GM18505 (cell line): ENCODE measurements around the gene GAST.
"Not testable (repeated sequence)": the region's sequence is repeated elsewhere in the genome, so short reads cannot be mapped to it uniquely, and the experiment has no call there.

Source experiments
- ATAC-seq: cut with Tn5 transposase; IDR thresholded peaks from one replicate; pipeline ENCODE4 v1.9.1; 2021; ENCODE audit not compliant: unreplicated experiment
- POLR2A ChIP-seq: IDR thresholded peaks from 4 replicates; pipeline ENCODE4 v1.6.1; 2011; ENCODE audit warnings: borderline replicate concordance; ENCODE audit not compliant: insufficient read depth, insufficient read length; ENCODE audit errors: extremely low read depth

The GAST gene, protein sequence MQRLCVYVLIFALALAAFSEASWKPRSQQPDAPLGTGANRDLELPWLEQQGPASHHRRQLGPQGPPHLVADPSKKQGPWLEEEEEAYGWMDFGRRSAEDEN

GRCh38 chr17:41711669-41712400, at the start of gene GAST:
Gene GAST, plus strand, starts transcription at chr17:41712331. Its CDS starts 3,106 bp downstream, at chr17:41715437.
- TF ChIP-seq POLR2A: no peak
- ATAC-seq: no peak

GRCh38 chr17:41663451-41664171, 48.5 kb upstream of the GAST start:
- no peak for ATAC-seq
- no peak for TF ChIP-seq POLR2A

- no peak for ATAC-seq
- no peak for TF ChIP-seq POLR2A
These were observed 48.0 kb upstream of the GAST start for GRCh38 chr17:41664172-41664457.

DNA sequence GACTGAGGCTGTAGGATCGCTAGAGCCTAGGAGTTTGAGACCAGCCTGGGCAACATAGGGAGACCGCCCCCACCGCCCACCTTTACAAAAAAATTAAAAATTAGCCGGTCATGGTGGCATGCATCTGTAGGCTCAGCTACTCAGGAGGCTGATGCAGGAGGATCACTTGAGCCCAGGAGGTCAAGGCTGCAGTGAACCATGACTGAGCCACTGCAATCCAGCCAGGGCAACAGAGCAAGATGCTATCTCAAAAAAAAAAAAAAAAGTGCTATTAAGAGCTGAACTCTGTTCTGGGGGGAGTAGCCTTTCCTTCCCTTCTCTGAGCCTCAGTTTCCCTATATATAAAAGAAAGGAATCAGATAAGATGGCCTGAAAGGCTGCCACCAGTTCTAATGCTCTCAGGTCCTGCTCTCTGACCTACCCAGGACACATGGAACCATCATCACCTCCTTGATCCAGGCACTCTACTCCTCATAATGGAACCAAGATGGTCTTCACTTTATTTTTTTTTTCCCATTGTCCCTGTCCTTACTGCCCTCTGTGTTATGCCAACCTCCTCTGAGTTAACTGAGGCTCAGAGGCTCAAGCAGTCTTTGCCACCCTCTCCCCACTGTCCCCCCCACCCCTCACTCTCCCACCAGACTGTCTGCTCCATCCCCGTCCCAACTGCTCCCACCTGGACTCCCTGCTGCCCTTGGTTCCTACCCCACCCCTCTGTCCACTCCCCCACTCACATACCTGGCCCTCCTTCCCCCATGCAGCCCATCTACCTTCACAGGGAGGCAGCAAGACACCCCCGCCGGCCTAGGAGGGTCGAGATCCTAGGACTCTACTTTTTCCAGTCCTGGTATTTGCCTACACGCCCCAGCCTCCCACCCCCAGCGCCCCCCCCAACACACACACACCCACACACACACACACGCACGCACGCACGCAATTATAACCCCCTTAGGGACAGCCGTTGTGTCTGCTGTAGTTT, 47.3 kb upstream of the GAST start:
- TF ChIP-seq POLR2A: no peak
- ATAC-seq: no peak

DNA sequence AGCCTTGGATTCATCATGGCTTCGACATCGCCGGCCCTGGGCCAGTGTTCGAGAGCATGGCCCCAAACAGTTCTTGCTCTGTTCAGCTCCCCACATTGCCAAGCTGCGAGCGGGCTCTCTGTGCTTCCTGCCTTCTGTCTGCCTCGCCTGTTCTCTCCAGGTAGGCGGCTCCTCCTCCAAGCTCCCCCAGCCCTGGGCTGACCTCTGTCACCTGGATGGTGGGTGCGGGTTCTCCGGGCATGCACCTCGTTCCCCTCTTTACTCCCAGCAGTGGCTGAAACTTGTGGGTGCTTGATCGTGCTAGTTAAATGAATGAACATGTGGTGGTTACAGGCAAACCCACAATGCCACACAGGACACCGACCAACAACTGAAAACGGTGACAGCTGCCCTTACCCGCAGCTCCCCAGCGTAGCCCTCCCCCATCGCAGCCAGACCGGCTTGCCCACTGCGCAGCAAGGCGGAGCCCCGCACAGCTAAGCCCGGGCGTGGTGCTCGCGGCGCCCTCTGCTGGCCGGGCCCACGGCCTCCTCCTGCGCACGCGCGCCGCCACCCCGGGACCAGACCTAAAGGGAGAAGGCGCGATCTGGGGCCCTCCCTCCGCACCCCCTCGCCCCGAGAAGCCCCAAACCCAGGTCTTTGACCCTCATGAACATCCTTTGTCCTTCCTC, 46.4 kb upstream of the GAST start:
- ATAC-seq: peak; percentile 58
- peak; percentile 58 for TF ChIP-seq POLR2A

DNA sequence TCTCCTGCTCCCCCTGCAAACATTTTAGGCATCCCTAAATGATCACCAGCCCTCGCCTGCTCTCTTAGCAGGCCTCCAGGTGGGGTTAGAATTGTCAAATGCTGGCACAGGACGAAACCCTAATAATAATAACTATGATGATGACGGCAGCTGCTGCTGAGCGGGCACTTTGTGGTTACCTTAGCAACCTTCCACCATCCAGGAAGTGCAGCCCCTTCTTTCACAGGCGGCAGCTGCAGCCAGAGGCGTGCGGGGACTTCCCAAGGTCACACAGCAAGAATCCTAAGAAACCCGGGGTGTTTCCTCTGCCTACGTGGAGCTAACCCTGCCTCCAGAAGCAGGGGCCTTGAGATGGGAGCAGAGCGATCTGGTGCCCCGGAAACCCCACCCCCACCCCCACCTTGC, 45.9 kb upstream of the GAST start:
- TF ChIP-seq POLR2A: no peak

DNA sequence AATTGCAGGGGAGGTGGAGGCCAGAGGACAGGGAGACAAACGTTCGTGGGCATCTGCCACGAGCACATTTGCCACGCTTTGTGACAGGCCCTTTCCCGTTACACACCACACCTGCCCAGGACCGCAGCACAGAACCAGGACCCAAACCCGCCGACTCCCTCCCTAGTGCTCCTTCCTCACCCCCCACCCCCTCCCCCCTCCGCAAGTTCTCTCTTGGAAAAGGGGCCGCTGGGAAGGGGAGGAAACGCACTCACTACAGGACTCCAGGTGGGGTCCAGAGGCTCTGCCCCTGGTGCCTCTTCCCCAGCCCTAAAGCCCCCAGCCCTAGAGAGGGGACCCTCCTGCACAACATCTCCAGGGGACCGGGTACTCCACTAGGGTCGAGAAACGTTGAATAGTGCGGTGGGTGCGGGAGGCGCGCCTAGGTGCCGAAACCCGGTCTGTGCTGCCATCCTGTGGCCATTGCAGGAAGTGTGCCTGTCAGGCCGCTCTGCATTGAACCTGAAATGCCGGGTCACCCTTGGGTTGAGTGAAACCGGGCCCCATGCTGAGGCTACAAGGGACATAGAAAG, 45.3 kb upstream of the GAST start:
- TF ChIP-seq POLR2A: peak; percentile 50
- ATAC-seq: peak; percentile 34

More for the DNA sequence above, 45.9 kb upstream of the GAST start:
- peak; percentile 31 for ATAC-seq

GRCh38 chr17:41667280-41668041, 44.7 kb upstream of the GAST start:
- no peak for TF ChIP-seq POLR2A
- ATAC-seq: no peak

DNA sequence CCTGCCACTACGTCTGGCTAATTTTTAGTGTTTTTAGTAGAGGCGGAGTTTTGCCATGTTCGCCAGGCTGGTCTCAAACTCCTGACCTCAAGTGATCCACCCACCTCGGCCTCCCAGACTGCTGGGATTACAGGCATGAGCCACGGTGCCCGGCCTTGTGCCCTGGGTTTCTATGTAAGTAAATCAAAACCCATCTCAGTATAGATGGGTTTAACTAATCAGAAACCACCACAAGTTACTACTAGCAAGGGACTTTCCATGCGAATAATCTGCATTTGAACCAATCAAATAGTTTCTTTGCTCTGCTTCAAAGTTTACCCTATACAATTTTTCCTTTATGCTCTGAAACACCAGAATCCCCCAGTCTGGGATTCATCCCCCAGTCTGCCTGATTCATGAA, 40.0 kb upstream of the GAST start:
- ATAC-seq: no peak
- TF ChIP-seq POLR2A: no peak

DNA sequence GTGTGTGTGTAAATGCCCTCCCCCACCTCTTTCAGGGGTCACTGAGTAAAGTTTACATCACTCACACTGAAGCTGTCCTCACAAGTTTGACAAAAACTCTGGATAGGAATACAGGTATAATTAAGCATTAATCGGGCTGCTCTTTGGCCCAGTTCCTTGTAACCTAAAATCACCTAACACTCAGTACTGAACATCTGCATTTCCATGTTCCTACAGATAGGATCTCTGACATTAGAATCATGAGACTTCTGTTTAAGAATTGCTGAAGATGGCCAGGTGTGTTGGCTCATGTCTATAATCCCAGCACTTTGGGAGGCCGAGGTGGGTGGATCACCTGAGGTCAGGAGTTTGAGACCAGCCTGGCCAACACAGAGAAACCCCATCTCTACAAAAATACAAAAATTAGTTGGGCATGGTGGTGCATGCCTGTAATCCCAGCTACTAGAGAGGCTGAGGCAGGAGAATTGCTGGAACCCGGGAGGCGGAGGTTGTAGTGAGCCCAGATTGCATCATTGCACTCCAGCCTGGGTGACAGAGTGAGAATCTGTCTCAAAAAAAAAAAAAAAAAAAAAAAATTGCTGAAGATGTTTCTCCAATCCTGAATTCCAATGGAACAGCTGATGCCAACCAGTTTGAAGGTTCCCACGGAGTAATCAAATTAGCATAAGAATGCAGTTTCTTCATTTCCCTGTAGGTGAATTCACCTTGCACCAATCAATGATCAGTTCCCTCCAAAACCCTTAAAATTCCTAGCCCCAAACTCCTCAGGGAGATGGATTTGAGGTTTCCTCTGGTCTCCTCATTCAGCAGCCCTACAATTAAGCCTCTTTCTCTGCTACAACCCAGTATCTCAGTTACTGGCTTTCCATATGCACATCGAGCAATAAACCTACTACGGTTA, 36.7 kb upstream of the GAST start:
- not testable (repeated sequence) for ATAC-seq

GRCh38 chr17:41676058-41676419, 36.1 kb upstream of the GAST start:
- ATAC-seq: no peak

DNA sequence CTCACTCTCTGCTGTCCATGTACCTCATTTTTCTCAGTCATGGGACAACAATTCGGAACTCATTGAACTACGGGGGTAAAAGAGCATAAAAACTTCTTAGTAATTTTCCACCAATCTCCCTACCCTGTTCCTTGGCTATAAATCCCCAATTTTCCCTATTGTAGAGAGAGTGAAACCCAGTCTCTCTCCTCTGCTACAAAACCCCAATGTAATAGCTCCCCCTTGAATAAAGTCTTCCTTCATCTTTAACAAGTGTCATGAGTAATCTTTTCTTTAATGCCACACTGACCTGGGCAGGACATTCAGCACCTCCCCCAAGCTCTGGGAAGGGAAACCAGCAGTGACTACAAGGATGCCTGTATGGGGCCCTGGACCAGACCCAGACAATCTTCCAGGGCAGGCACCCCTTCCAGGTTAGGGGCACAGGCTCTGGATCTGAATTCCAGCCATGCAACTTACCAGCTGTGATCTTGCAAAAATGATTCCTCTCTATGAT, 33.7 kb upstream of the GAST start:
- peak; percentile 23 for ATAC-seq
- TF ChIP-seq POLR2A: peak; percentile 63

More at GRCh38 chr17:41676058-41676419, 36.1 kb upstream of the GAST start:
- TF ChIP-seq POLR2A: no peak
